WTC11 (cell line): ENCODE measurements around the gene SNX8. TPM values are rescaled to one million over a fixed set of nuclear protein-coding genes. Genes with fewer than 3 reads are reported as not detected.

Experiments used
- ATAC-seq: fragments of 200-7000 bp; cut with Tn5 transposase; 2 replicates; pipeline ENCODE4 v1.10.0; 2021; ENCODE audit warnings: mild to moderate bottlenecking, moderate library complexity
- CTCF ChIA-PET: fragments of 300-600 bp; sonication (Branson Sonifier 250); formaldehyde crosslinking; loops from one replicate; lab custom pipeline; 2021; ENCODE audit warnings: antibody characterized with exemption; lab: Charles Lee
- POLR2A ChIA-PET: fragments of 350-600 bp; sonication (Branson Sonifier 250); formaldehyde crosslinking; loops from one replicate; lab custom pipeline; 2021; ENCODE audit warnings: antibody characterized with exemption; lab: Charles Lee
- DNase-seq: peaks from one replicate; pipeline ENCODE4 v3.0.0; 2021; ENCODE audit warnings: low spot score
- H3K27ac Mint-ChIP-seq: 2 replicates; pipeline ENCODE4 v1.8.0; 2021; ENCODE audit warnings: mixed read lengths
- H3K27me3 Mint-ChIP-seq: 2 replicates; pipeline ENCODE4 v1.8.0; 2021; ENCODE audit warnings: low read depth, mild to moderate bottlenecking, moderate library complexity, mixed read lengths
- H3K36me3 Mint-ChIP-seq: 2 replicates; pipeline ENCODE4 v1.8.0; 2021; ENCODE audit warnings: mixed read lengths
- H3K4me1 Mint-ChIP-seq: 2 replicates; pipeline ENCODE4 v1.8.0; 2022; ENCODE audit warnings: mixed read lengths
- H3K4me3 Mint-ChIP-seq: 2 replicates; pipeline ENCODE4 v1.8.0; 2021; ENCODE audit warnings: mild to moderate bottlenecking, moderate library complexity, mixed read lengths
- H3K9me3 Mint-ChIP-seq: 2 replicates; pipeline ENCODE4 v1.8.0; 2021; ENCODE audit warnings: mixed read lengths
- CREB1 ChIP-seq: sonication (generic); formaldehyde crosslinking; IDR thresholded peaks from 2 replicates; pipeline ENCODE4 v1.8.0; 2023; ENCODE audit warnings: mild to moderate bottlenecking, missing genetic modification reagents
- E2F1 ChIP-seq: sonication (generic); formaldehyde crosslinking; IDR thresholded peaks from 2 replicates; pipeline ENCODE4 v1.8.0; 2022; ENCODE audit warnings: mild to moderate bottlenecking, missing genetic modification reagents
- ERG ChIP-seq: fragments of 250-450 bp; sonication (Bioruptor Pico); IDR thresholded peaks from 2 replicates; pipeline ENCODE4 v1.8.0; 2021; ENCODE audit warnings: mild to moderate bottlenecking
- GABPB1 ChIP-seq: sonication (generic); formaldehyde crosslinking; IDR thresholded peaks from 2 replicates; pipeline ENCODE4 v1.8.1; 2023; ENCODE audit warnings: mild to moderate bottlenecking, missing genetic modification reagents
- GRHL2 ChIP-seq: fragments of 250-450 bp; sonication (Bioruptor Pico); IDR thresholded peaks from 2 replicates; pipeline ENCODE4 v1.8.0; 2022; ENCODE audit warnings: mild to moderate bottlenecking, moderate library complexity; ENCODE audit not compliant: insufficient replicate concordance, severe bottlenecking
- GTF2I ChIP-seq: fragments of 250-450 bp; sonication (Bioruptor Pico); conservative IDR thresholded peaks from 2 replicates; pipeline ENCODE4 v1.4.0; 2021; ENCODE audit warnings: mild to moderate bottlenecking
- HMGXB4 ChIP-seq: sonication (generic); formaldehyde crosslinking; IDR thresholded peaks from 2 replicates; pipeline ENCODE4 v1.8.1; 2023; ENCODE audit warnings: mild to moderate bottlenecking, moderate library complexity, missing genetic modification reagents
- MAX ChIP-seq: sonication (generic); formaldehyde crosslinking; IDR thresholded peaks from 2 replicates; pipeline ENCODE4 v1.8.0; 2022; ENCODE audit warnings: mild to moderate bottlenecking, missing genetic modification reagents
- MXD4 ChIP-seq: fragments of 250-450 bp; sonication (Bioruptor Pico); IDR thresholded peaks from 2 replicates; pipeline ENCODE4 v1.8.0; 2021; ENCODE audit warnings: mild to moderate bottlenecking, moderate library complexity, borderline replicate concordance
- RORB ChIP-seq: fragments of 250-450 bp; sonication (Bioruptor Pico); IDR thresholded peaks from 2 replicates; pipeline ENCODE4 v1.9.0; 2021; ENCODE audit warnings: mild to moderate bottlenecking
- SP1 ChIP-seq: sonication (generic); formaldehyde crosslinking; conservative IDR thresholded peaks from 2 replicates; pipeline ENCODE4 v1.8.1; 2022; ENCODE audit warnings: missing genetic modification reagents
- STAT6 ChIP-seq: sonication (generic); formaldehyde crosslinking; conservative IDR thresholded peaks from 2 replicates; pipeline ENCODE4 v1.8.1; 2023; ENCODE audit warnings: mild to moderate bottlenecking, low read depth, missing genetic modification reagents, moderate library complexity
- TCF7 ChIP-seq: sonication (generic); formaldehyde crosslinking; IDR thresholded peaks from 2 replicates; pipeline ENCODE4 v1.8.0; 2022; ENCODE audit warnings: mild to moderate bottlenecking, low read depth, missing genetic modification reagents, moderate library complexity
- TEAD1 ChIP-seq: sonication (generic); formaldehyde crosslinking; IDR thresholded peaks from 2 replicates; pipeline ENCODE4 v1.8.0; 2022; ENCODE audit warnings: mild to moderate bottlenecking, missing genetic modification reagents
- TP53 ChIP-seq: sonication (generic); formaldehyde crosslinking; IDR thresholded peaks from 2 replicates; pipeline ENCODE4 v1.8.1; 2023; ENCODE audit warnings: mild to moderate bottlenecking, missing genetic modification reagents
- USF2 ChIP-seq: sonication (generic); formaldehyde crosslinking; IDR thresholded peaks from 2 replicates; pipeline ENCODE4 v1.8.1; 2023; ENCODE audit warnings: mild to moderate bottlenecking, missing genetic modification reagents, moderate library complexity
- ZMAT4 ChIP-seq: fragments of 250-450 bp; sonication (Bioruptor Pico); IDR thresholded peaks from 2 replicates; pipeline ENCODE4 v1.9.0; 2021; ENCODE audit warnings: mild to moderate bottlenecking
- ZNF396 ChIP-seq: fragments of 250-450 bp; sonication (Bioruptor Pico); IDR thresholded peaks from 2 replicates; pipeline ENCODE4 v1.8.0; 2021; ENCODE audit warnings: mild to moderate bottlenecking, moderate library complexity, borderline replicate concordance
- total RNA-seq: library from RNA; stranded (reverse); gene quantifications from 3 replicates; pipeline ENCODE4 v1.2.3, GENCODE V29; 2021

SNX8 gene
- total RNA-seq, 1 experiment from 2014 or later, result 50.8 TPM

- TF ChIP-seq HMGXB4 (no peak), RORB (CRISPR knock-in tag) (no peak), CREB1 (no peak), ZNF396 (CRISPR knock-in tag) (no peak)
These were observed 56.6 kb downstream of the SNX8 start (continued) for GRCh38 chr7:2257651-2258050.

GRCh38 chr7:2257046-2257551, 57.1 kb downstream of the SNX8 start:
- H3K4me1 Mint-ChIP-seq, result no peaks in the 10 kb centered on the region
- ChIA-PET CTCF (interaction anchor here (0.7 kb wide), 2 partner anchors 91 kb away, joined by 3 to 4 read pairs; no protein-coding TSS in a partner anchor), POLR2A (interaction anchor here (0.5 to 0.6 kb wide), 2 partner anchors 74 to 90 kb away, joined by 4 read pairs; no protein-coding TSS in a partner anchor)
- H3K9me3 Mint-ChIP-seq, result no peaks in the 10 kb centered on the region
- no peak overlapping the region for H3K4me3 Mint-ChIP-seq
- peaks cover 7% of the 10 kb centered on the region; the same call in 1 of the 2 replicates for H3K36me3 Mint-ChIP-seq
- TF ChIP-seq MXD4 (CRISPR knock-in tag) (no peak), GRHL2 (CRISPR knock-in tag) (no peak), ERG (CRISPR knock-in tag) (no peak), TP53 (no peak), TCF7 (CRISPR knock-in tag) (no peak), GTF2I (CRISPR knock-in tag) (no peak), E2F1 (CRISPR knock-in tag) (no peak), STAT6 (CRISPR knock-in tag) (no peak), USF2 (CRISPR knock-in tag) (no peak), GABPB1 (CRISPR knock-in tag) (no peak), TEAD1 (CRISPR knock-in tag) (no peak), ZMAT4 (CRISPR knock-in tag) (no peak), MAX (CRISPR knock-in tag) (no peak), CREB1 (no peak), SP1 (CRISPR knock-in tag) (no peak)
- no peak for DNase-seq
- H3K27me3 Mint-ChIP-seq, result no peaks in the 10 kb centered on the region
- H3K27ac Mint-ChIP-seq, result no peak overlapping the region
- ATAC-seq, result no peak
